ENCODE measurements around the gene KIFAP3.

KIFAP3 gene

GRCh38 chr1:169941982-169942830 lies 132.3 kb downstream of the KIFAP3 start:
- H3K18ac ChIP-seq (ENCODE audit: low read depth in 1 of 2, low read length in 2 of 2), result no peak overlapping the region
- no peak overlapping the region for H3K14ac ChIP-seq (ENCODE audit: low read length in 2 of 2)
- no peak overlapping the region for H2BK120ac ChIP-seq (ENCODE audit: low read depth, low read length)
- H3K9me3 ChIP-seq (ENCODE audit: control insufficient read depth, low read length), result no peaks in the 10 kb centered on the region
- no peak overlapping the region for H3K23ac ChIP-seq (ENCODE audit: low read length in 2 of 2)
- WGBS, result 28% methylated on average over 2 of the region's 2 CpGs
- H3K79me1 ChIP-seq (replicated peaks; ENCODE audit: low read length, poor library complexity, severe bottlenecking), result no peaks in the 10 kb centered on the region
- H2BK12ac ChIP-seq (ENCODE audit: low read length in 2 of 2), result no peak overlapping the region
- H3K4me2 ChIP-seq (ENCODE audit: low read length, poor library complexity, severe bottlenecking), result no peak overlapping the region
- H3K27me3 ChIP-seq (ENCODE audit: control insufficient read depth in 1 of 2, insufficient read depth in 1 of 2, low read length in 2 of 2), result no peaks in the 10 kb centered on the region
- H2AK5ac ChIP-seq (ENCODE audit: low read length, severe bottlenecking), result no peak overlapping the region
- no peak overlapping the region for H2BK5ac ChIP-seq (ENCODE audit: low read depth, low read length, poor library complexity, severe bottlenecking)
- no peak overlapping the region for H4K91ac ChIP-seq (ENCODE audit: low read length)
- no peak overlapping the region for H2BK15ac ChIP-seq (ENCODE audit: low read depth, poor library complexity, severe bottlenecking)
- peak overlapping the region; percentile 41 for H3K9ac ChIP-seq (ENCODE audit: low read length)
- no peak overlapping the region for H3K27ac ChIP-seq (ENCODE audit: low read length, poor library complexity, severe bottlenecking)
- no peak overlapping the region for H4K8ac ChIP-seq (ENCODE audit: low read length)
- no peak overlapping the region for H3K4me3 ChIP-seq (ENCODE audit: insufficient read depth in 1 of 2, low read depth in 1 of 2, low read length in 2 of 2)
- H2AFZ ChIP-seq (ENCODE audit: low read depth, low read length), result no peak overlapping the region
- peak; percentile 33 for DNase-seq
- no peak overlapping the region for H3K4ac ChIP-seq (ENCODE audit: low read depth in 1 of 2, low read length in 2 of 2)
- peaks cover 10 to 16% of the 10 kb centered on the region in 2 experiments for H3K36me3 ChIP-seq (ENCODE audit: control insufficient read depth in 1 of 2, insufficient read depth in 2 of 2, low read depth in 1 of 2, low read length in 2 of 2)
- peaks cover 4% of the 10 kb centered on the region for H3K4me1 ChIP-seq (ENCODE audit: control insufficient read depth, insufficient read depth, low read depth, low read length)

- Histone ChIP-seq H2BK120ac (ENCODE audit: low read depth, low read length) (no peak overlapping the region), H3K14ac (ENCODE audit: low read length in 2 of 2) (no peak overlapping the region), H3K4me3 (ENCODE audit: insufficient read depth in 1 of 2, low read depth in 1 of 2, low read length in 2 of 2) (no peak overlapping the region), H4K91ac (ENCODE audit: low read length) (no peak overlapping the region), H2AK5ac (ENCODE audit: low read length, severe bottlenecking) (no peak overlapping the region), H3K23ac (ENCODE audit: low read length in 2 of 2) (no peak overlapping the region), H3K36me3 (ENCODE audit: control insufficient read depth in 1 of 2, insufficient read depth in 2 of 2, low read depth in 1 of 2, low read length in 2 of 2) (no peaks in the 10 kb centered on the region), H2BK5ac (ENCODE audit: low read depth, low read length, poor library complexity, severe bottlenecking) (no peak overlapping the region), H2BK12ac (ENCODE audit: low read length in 2 of 2) (no peak overlapping the region), H2BK15ac (ENCODE audit: low read depth, poor library complexity, severe bottlenecking) (no peak overlapping the region), H3K79me1 (replicated peaks; ENCODE audit: low read length, poor library complexity, severe bottlenecking) (no peaks in the 10 kb centered on the region), H3K27ac (ENCODE audit: low read length, poor library complexity, severe bottlenecking) (no peak overlapping the region), H3K4ac (ENCODE audit: low read depth in 1 of 2, low read length in 2 of 2) (no peak overlapping the region), H3K18ac (ENCODE audit: low read depth in 1 of 2, low read length in 2 of 2) (no peak overlapping the region), H3K4me2 (ENCODE audit: low read length, poor library complexity, severe bottlenecking) (no peak overlapping the region), H3K9ac (ENCODE audit: low read length) (no peak overlapping the region), H3K9me3 (ENCODE audit: control insufficient read depth, low read length) (no peaks in the 10 kb centered on the region), H4K8ac (ENCODE audit: low read length) (no peak overlapping the region), H2AFZ (ENCODE audit: low read depth, low read length) (no peak overlapping the region), H3K27me3 (ENCODE audit: control insufficient read depth in 1 of 2, insufficient read depth in 1 of 2, low read length in 2 of 2) (no peaks in the 10 kb centered on the region), H3K4me1 (ENCODE audit: control insufficient read depth, insufficient read depth, low read depth, low read length) (no peaks in the 10 kb centered on the region)
- WGBS, result 40% methylated on average over 3 of the region's 7 CpGs
- no peak for DNase-seq
Observed at GRCh38 chr1:169933984-169934725, 140.3 kb downstream of the KIFAP3 start.

- Histone ChIP-seq H3K4me3 (ENCODE audit: insufficient read depth in 1 of 2, low read depth in 1 of 2, low read length in 2 of 2) (no peak overlapping the region), H3K79me1 (replicated peaks; ENCODE audit: low read length, poor library complexity, severe bottlenecking) (no peaks in the 10 kb centered on the region), H3K9me3 (ENCODE audit: control insufficient read depth, low read length) (no peaks in the 10 kb centered on the region), H3K27ac (ENCODE audit: low read length, poor library complexity, severe bottlenecking) (no peak overlapping the region), H3K27me3 (ENCODE audit: control insufficient read depth in 1 of 2, insufficient read depth in 1 of 2, low read length in 2 of 2) (no peaks in the 10 kb centered on the region), H4K8ac (ENCODE audit: low read length) (no peak overlapping the region), H2BK12ac (ENCODE audit: low read length in 2 of 2) (no peak overlapping the region), H3K4me1 (ENCODE audit: control insufficient read depth, insufficient read depth, low read depth, low read length) (no peaks in the 10 kb centered on the region), H3K14ac (ENCODE audit: low read length in 2 of 2) (no peak overlapping the region), H2BK15ac (ENCODE audit: low read depth, poor library complexity, severe bottlenecking) (no peak overlapping the region), H2AK5ac (ENCODE audit: low read length, severe bottlenecking) (no peak overlapping the region), H2AFZ (ENCODE audit: low read depth, low read length) (no peak overlapping the region), H3K4ac (ENCODE audit: low read depth in 1 of 2, low read length in 2 of 2) (no peak overlapping the region), H2BK120ac (ENCODE audit: low read depth, low read length) (no peak overlapping the region), H3K18ac (ENCODE audit: low read depth in 1 of 2, low read length in 2 of 2) (no peak overlapping the region), H3K4me2 (ENCODE audit: low read length, poor library complexity, severe bottlenecking) (no peak overlapping the region), H2BK5ac (ENCODE audit: low read depth, low read length, poor library complexity, severe bottlenecking) (no peak overlapping the region), H3K36me3 (ENCODE audit: control insufficient read depth in 1 of 2, insufficient read depth in 2 of 2, low read depth in 1 of 2, low read length in 2 of 2) (no peaks in the 10 kb centered on the region), H3K9ac (ENCODE audit: low read length) (peak overlapping the region; percentile 62), H4K91ac (ENCODE audit: low read length) (no peak overlapping the region), H3K23ac (ENCODE audit: low read length in 2 of 2) (no peak overlapping the region)
- WGBS, result no CpG with 5 or more reads among the region's 1 CpG
- no peak for DNase-seq
Observed at GRCh38 chr1:169931795-169932231, 142.7 kb downstream of the KIFAP3 start.

- Histone ChIP-seq H3K27me3 (ENCODE audit: control insufficient read depth in 1 of 2, insufficient read depth in 1 of 2, low read length in 2 of 2) (no peaks in the 10 kb centered on the region), H2BK120ac (ENCODE audit: low read depth, low read length) (no peak overlapping the region), H2AK5ac (ENCODE audit: low read length, severe bottlenecking) (no peak overlapping the region), H2BK15ac (ENCODE audit: low read depth, poor library complexity, severe bottlenecking) (no peak overlapping the region), H3K36me3 (ENCODE audit: control insufficient read depth in 1 of 2, insufficient read depth in 2 of 2, low read depth in 1 of 2, low read length in 2 of 2) (no peaks in the 10 kb centered on the region), H3K4ac (ENCODE audit: low read depth in 1 of 2, low read length in 2 of 2) (no peak overlapping the region), H3K9ac (ENCODE audit: low read length) (peak overlapping the region; percentile 10), H2BK12ac (ENCODE audit: low read length in 2 of 2) (no peak overlapping the region), H2AFZ (ENCODE audit: low read depth, low read length) (no peak overlapping the region), H3K4me1 (ENCODE audit: control insufficient read depth, insufficient read depth, low read depth, low read length) (no peaks in the 10 kb centered on the region), H3K14ac (ENCODE audit: low read length in 2 of 2) (no peak overlapping the region), H3K4me3 (ENCODE audit: insufficient read depth in 1 of 2, low read depth in 1 of 2, low read length in 2 of 2) (no peak overlapping the region), H3K27ac (ENCODE audit: low read length, poor library complexity, severe bottlenecking) (no peak overlapping the region), H3K18ac (ENCODE audit: low read depth in 1 of 2, low read length in 2 of 2) (no peak overlapping the region), H4K91ac (ENCODE audit: low read length) (no peak overlapping the region), H3K9me3 (ENCODE audit: control insufficient read depth, low read length) (no peaks in the 10 kb centered on the region), H2BK5ac (ENCODE audit: low read depth, low read length, poor library complexity, severe bottlenecking) (no peak overlapping the region), H3K4me2 (ENCODE audit: low read length, poor library complexity, severe bottlenecking) (no peak overlapping the region), H3K23ac (ENCODE audit: low read length in 2 of 2) (no peak overlapping the region), H3K79me1 (replicated peaks; ENCODE audit: low read length, poor library complexity, severe bottlenecking) (no peaks in the 10 kb centered on the region), H4K8ac (ENCODE audit: low read length) (no peak overlapping the region)
- no CpG with 5 or more reads among the region's 1 CpG for WGBS
- DNase-seq, result no peak
Observed at GRCh38 chr1:169929210-169929526, 145.3 kb downstream of the KIFAP3 start.

Measured in mesenchymal stem cell (in vitro differentiated cells and primary cell).